HEK293 (cell line): ENCODE results near the gene LRRTM4.

Experiments
- CTCF ChIA-PET: fragments of 350-600 bp; formaldehyde crosslinking; extraction: SDS; loops from one replicate; lab custom pipeline; 2021; ENCODE audit warnings: antibody characterized with exemption; lab: Yijun Ruan, JAX
- POLR2A ChIA-PET: fragments of 300-600 bp; formaldehyde crosslinking; extraction: SDS; loops from one replicate; lab custom pipeline; 2020; ENCODE audit warnings: antibody characterized with exemption, inconsistent platforms; lab: Yijun Ruan, JAX
- H3K27ac ChIP-seq: fragments of 200-500 bp; sonication (Bioruptor generic); 2 replicates; pipeline ENCODE4 v1.5.1; 2014; ENCODE audit warnings: low read depth, low read length, control low read depth, inconsistent platforms; ENCODE audit errors: extremely low read depth
- H3K36me3 ChIP-seq, 2 experiments: fragments of 200-500 bp in 1 of 2; sonication (Bioruptor generic) in 1 of 2; 1 replicate in 1 of 2; 2 replicates in 1 of 2; pipeline ENCODE4 v1.5.1; 2014 to 2017; ENCODE audit warnings: inconsistent platforms in 2 of 2, low read length in 2 of 2; ENCODE audit not compliant: control insufficient read depth in 2 of 2, insufficient read depth in 1 of 2
- H3K4me1 ChIP-seq: fragments of 200-500 bp; sonication (Bioruptor generic); 2 replicates; pipeline ENCODE4 v1.5.1; 2014; ENCODE audit warnings: mild to moderate bottlenecking, low read length, inconsistent platforms; ENCODE audit not compliant: control insufficient read depth, insufficient read depth
- H3K4me3 ChIP-seq: 2 replicates; pipeline ENCODE4 v1.5.1; 2011; ENCODE audit warnings: low read depth, mild to moderate bottlenecking, control low read depth, low read length, moderate library complexity
- H3K9me3 ChIP-seq: fragments of 200-500 bp; sonication (Bioruptor generic); 2 replicates; pipeline ENCODE4 v1.5.1; 2014; ENCODE audit warnings: low read depth, low read length, inconsistent platforms; ENCODE audit not compliant: control insufficient read depth, insufficient read depth
- KLF16 ChIP-seq: fragments of 450-650 bp; formaldehyde crosslinking; IDR thresholded peaks from 2 replicates; pipeline ENCODE4 v1.5.1; 2017; ENCODE audit warnings: missing biosample characterization, missing genetic modification characterization
- KLF8 ChIP-seq: fragments of 450-650 bp; formaldehyde crosslinking; IDR thresholded peaks from 2 replicates; pipeline ENCODE4 v1.5.1; 2016; ENCODE audit warnings: missing biosample characterization, missing genetic modification characterization
- SALL2 ChIP-seq: fragments of 450-650 bp; formaldehyde crosslinking; IDR thresholded peaks from 2 replicates; pipeline ENCODE4 v1.5.0; 2017; ENCODE audit warnings: missing biosample characterization, mild to moderate bottlenecking, missing genetic modification characterization, borderline replicate concordance
- SCRT2 ChIP-seq: fragments of 450-650 bp; formaldehyde crosslinking; IDR thresholded peaks from 2 replicates; pipeline ENCODE4 v1.5.1; 2016; ENCODE audit warnings: missing biosample characterization, missing genetic modification characterization
- SP2 ChIP-seq: fragments of 450-650 bp; formaldehyde crosslinking; IDR thresholded peaks from 2 replicates; pipeline ENCODE4 v1.5.1; 2016; ENCODE audit warnings: missing biosample characterization, missing genetic modification characterization
- SP7 ChIP-seq: fragments of 450-650 bp; formaldehyde crosslinking; IDR thresholded peaks from 2 replicates; pipeline ENCODE4 v1.5.1; 2016; ENCODE audit warnings: missing biosample characterization, missing genetic modification characterization
- ZNF184 ChIP-seq: fragments of 450-650 bp; IDR thresholded peaks from 2 replicates; pipeline ENCODE4 v1.5.1; 2018; ENCODE audit warnings: missing biosample characterization, mild to moderate bottlenecking, missing genetic modification characterization
- ZNF23 ChIP-seq: fragments of 450-650 bp; formaldehyde crosslinking; IDR thresholded peaks from 2 replicates; pipeline ENCODE4 v1.5.1; 2016; ENCODE audit warnings: missing biosample characterization, missing genetic modification characterization, borderline replicate concordance
- ZNF335 ChIP-seq: fragments of 450-650 bp; formaldehyde crosslinking; conservative IDR thresholded peaks from 2 replicates; pipeline ENCODE4 v1.5.1; 2016; ENCODE audit warnings: missing biosample characterization, missing genetic modification characterization
- ZNF366 ChIP-seq: fragments of 450-650 bp; formaldehyde crosslinking; conservative IDR thresholded peaks from 2 replicates; pipeline ENCODE4 v1.5.1; 2016; ENCODE audit warnings: missing biosample characterization, missing genetic modification characterization
- ZNF510 ChIP-seq: fragments of 450-650 bp; formaldehyde crosslinking; IDR thresholded peaks from 2 replicates; pipeline ENCODE4 v1.5.1; 2018; ENCODE audit warnings: mild to moderate bottlenecking, missing genetic modification characterization, missing biosample characterization; ENCODE audit not compliant: insufficient replicate concordance
- ZNF558 ChIP-seq: fragments of 450-650 bp; formaldehyde crosslinking; IDR thresholded peaks from 2 replicates; pipeline ENCODE4 v1.5.1; 2016; ENCODE audit warnings: missing biosample characterization, missing genetic modification characterization
- ZNF629 ChIP-seq: fragments of 450-650 bp; formaldehyde crosslinking; IDR thresholded peaks from 2 replicates; pipeline ENCODE4 v1.5.1; 2017; ENCODE audit warnings: missing biosample characterization, missing genetic modification characterization
- TF ChIP-seq, protein P1 (sequence below): fragments of 450-650 bp; formaldehyde crosslinking; IDR thresholded peaks from 2 replicates; pipeline ENCODE4 v1.5.1; 2016; ENCODE audit warnings: missing biosample characterization, missing genetic modification characterization
- TF ChIP-seq, protein P2 (sequence below): fragments of 450-650 bp; formaldehyde crosslinking; IDR thresholded peaks from 2 replicates; pipeline ENCODE4 v1.5.1; 2016; ENCODE audit warnings: missing biosample characterization, missing genetic modification characterization
- TF ChIP-seq, protein P3 (sequence below): fragments of 450-650 bp; formaldehyde crosslinking; conservative IDR thresholded peaks from 2 replicates; pipeline ENCODE4 v1.5.1; 2016; ENCODE audit warnings: low read depth, missing biosample characterization, missing genetic modification characterization

The LRRTM4 gene

DNA sequence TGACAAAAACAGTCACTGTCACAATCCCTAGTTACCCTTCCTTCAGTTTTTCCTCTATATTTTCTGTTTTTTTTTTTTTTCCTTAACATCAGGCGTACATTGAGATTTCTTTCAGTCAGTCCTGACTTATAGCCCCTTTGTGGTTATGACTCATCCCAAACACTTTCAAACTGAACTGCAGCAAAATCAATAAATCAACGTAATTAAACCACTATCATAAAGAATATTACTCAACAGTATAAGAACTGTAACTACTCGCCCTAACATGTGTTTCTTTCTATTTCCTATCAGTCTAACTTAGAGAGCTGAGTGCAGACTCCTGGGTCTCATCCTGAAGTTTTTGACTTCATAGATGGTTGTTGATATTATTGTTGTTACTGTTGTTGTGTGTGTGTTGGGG lies 523.5 kb downstream of the LRRTM4 start:
- no peak for TF ChIP-seq KLF16 (tag by site-specific recombination)
- peak; percentile 1; the same call in 1 of the 2 replicates for TF ChIP-seq ZNF335 (tag by site-specific recombination)
- TF ChIP-seq, protein P1, sequence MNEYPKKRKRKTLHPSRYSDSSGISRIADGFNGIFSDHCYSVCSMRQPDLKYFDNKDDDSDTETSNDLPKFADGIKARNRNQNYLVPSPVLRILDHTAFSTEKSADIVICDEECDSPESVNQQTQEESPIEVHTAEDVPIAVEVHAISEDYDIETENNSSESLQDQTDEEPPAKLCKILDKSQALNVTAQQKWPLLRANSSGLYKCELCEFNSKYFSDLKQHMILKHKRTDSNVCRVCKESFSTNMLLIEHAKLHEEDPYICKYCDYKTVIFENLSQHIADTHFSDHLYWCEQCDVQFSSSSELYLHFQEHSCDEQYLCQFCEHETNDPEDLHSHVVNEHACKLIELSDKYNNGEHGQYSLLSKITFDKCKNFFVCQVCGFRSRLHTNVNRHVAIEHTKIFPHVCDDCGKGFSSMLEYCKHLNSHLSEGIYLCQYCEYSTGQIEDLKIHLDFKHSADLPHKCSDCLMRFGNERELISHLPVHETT = no peak
- peak; percentile 34; the same call in 1 of the 2 replicates for TF ChIP-seq ZNF366
- TF ChIP-seq ZNF558 (tag by site-specific recombination) = 0 out of 2 replicates have a peak, but pooled peaks have one; percentile 15
- peak; percentile 20; the same call in 1 of the 2 replicates for TF ChIP-seq KLF8 (tag by site-specific recombination)
- H3K4me1 ChIP-seq = no peaks in the 10 kb centered on the region
- no peaks in the 10 kb centered on the region for H3K9me3 ChIP-seq
- ChIA-PET CTCF (no interaction called here), POLR2A (no interaction called here)
- no peaks in the 10 kb centered on the region for H3K36me3 ChIP-seq
- no peak overlapping the region for H3K27ac ChIP-seq
- no peak overlapping the region for H3K4me3 ChIP-seq

DNA sequence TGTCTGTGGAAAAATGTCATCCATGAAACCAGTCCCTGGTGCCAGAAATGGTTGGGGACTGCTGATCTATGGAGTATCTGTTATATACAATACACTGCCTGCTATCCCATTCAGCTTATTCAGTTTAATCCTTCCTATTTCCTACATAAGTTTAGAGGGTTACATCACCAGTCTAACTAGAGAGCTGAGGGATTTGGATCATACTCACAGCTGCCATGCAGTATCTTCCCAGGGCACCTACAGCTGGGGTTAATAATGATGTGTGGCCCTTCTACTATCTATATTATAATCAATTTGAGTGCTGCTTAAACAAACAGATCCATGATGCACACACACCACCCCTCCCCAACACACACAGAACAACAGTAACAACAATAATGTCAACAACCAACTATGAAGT lies 524.0 kb downstream of the LRRTM4 start:
- H3K27ac ChIP-seq = no peak overlapping the region
- ChIA-PET CTCF (no interaction called here), POLR2A (no interaction called here)
- H3K4me3 ChIP-seq = no peak overlapping the region
- no peaks in the 10 kb centered on the region for H3K9me3 ChIP-seq
- no peaks in the 10 kb centered on the region for H3K4me1 ChIP-seq
- H3K36me3 ChIP-seq = no peaks in the 10 kb centered on the region
- TF ChIP-seq ZNF184 (tag by site-specific recombination) = no peak
- TF ChIP-seq SP2 (tag by site-specific recombination) = no peak
- TF ChIP-seq SP7 (tag by site-specific recombination) = no peak
- TF ChIP-seq, protein P2, sequence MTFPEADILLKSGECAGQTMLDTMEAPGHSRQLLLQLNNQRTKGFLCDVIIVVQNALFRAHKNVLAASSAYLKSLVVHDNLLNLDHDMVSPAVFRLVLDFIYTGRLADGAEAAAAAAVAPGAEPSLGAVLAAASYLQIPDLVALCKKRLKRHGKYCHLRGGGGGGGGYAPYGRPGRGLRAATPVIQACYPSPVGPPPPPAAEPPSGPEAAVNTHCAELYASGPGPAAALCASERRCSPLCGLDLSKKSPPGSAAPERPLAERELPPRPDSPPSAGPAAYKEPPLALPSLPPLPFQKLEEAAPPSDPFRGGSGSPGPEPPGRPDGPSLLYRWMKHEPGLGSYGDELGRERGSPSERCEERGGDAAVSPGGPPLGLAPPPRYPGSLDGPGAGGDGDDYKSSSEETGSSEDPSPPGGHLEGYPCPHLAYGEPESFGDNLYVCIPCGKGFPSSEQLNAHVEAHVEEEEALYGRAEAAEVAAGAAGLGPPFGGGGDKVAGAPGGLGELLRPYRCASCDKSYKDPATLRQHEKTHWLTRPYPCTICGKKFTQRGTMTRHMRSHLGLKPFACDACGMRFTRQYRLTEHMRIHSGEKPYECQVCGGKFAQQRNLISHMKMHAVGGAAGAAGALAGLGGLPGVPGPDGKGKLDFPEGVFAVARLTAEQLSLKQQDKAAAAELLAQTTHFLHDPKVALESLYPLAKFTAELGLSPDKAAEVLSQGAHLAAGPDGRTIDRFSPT (tag by site-specific recombination) = 0 out of 2 replicates have a peak, but pooled peaks have one; percentile 13

DNA sequence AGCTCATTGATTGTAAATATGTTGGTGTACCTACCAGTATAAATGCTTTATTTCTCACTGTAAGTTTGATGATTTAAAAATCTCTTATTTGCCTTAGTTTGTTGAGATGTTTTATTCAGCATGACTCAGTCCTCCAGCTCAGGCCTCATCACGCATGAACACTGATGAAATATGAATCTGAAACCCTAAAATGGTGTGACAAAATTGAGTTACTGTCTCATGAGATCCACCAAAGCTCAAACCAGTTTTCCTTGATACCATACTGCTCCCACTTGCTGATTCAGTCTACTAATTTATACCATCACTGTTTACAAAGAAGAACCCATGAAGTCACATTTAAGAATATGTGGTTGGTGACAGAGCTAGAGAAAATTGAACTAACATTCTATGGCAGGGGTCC lies 524.9 kb downstream of the LRRTM4 start:
- ChIA-PET POLR2A (no interaction called here), CTCF (no interaction called here)
- Histone ChIP-seq H3K9me3 (no peaks in the 10 kb centered on the region), H3K4me1 (no peaks in the 10 kb centered on the region), H3K36me3 (no peaks in the 10 kb centered on the region), H3K27ac (no peak overlapping the region), H3K4me3 (no peak overlapping the region)
- TF ChIP-seq SCRT2 (no peak), SALL2 (tag by site-specific recombination) (no peak), ZNF510 (tag by site-specific recombination) (no peak), ZNF23 (no peak), ZNF629 (no peak)
- TF ChIP-seq, protein P3, sequence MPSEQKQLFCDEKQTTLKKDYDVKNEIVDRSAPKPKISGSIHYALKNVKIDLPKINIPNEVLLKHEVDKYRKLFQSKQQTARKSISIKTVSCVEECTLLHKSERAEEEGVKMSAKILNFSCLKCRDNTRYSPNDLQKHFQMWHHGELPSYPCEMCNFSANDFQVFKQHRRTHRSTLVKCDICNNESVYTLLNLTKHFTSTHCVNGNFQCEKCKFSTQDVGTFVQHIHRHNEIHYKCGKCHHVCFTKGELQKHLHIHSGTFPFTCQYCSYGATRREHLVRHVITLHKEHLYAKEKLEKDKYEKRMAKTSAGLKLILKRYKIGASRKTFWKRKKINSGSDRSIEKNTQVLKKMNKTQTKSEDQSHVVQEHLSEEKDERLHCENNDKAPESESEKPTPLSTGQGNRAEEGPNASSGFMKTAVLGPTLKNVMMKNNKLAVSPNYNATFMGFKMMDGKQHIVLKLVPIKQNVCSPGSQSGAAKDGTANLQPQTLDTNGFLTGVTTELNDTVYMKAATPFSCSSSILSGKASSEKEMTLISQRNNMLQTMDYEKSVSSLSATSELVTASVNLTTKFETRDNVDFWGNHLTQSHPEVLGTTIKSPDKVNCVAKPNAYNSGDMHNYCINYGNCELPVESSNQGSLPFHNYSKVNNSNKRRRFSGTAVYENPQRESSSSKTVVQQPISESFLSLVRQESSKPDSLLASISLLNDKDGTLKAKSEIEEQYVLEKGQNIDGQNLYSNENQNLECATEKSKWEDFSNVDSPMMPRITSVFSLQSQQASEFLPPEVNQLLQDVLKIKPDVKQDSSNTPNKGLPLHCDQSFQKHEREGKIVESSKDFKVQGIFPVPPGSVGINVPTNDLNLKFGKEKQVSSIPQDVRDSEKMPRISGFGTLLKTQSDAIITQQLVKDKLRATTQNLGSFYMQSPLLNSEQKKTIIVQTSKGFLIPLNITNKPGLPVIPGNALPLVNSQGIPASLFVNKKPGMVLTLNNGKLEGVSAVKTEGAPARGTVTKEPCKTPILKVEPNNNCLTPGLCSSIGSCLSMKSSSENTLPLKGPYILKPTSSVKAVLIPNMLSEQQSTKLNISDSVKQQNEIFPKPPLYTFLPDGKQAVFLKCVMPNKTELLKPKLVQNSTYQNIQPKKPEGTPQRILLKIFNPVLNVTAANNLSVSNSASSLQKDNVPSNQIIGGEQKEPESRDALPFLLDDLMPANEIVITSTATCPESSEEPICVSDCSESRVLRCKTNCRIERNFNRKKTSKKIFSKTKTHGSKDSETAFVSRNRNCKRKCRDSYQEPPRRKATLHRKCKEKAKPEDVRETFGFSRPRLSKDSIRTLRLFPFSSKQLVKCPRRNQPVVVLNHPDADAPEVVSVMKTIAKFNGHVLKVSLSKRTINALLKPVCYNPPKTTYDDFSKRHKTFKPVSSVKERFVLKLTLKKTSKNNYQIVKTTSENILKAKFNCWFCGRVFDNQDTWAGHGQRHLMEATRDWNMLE (tag by site-specific recombination) = no peak
